K562 (cell line): ENCODE data around the gene GNG14. TPM values are rescaled to one million over a fixed set of nuclear protein-coding genes. Genes with fewer than 3 reads are reported as not detected.
A peak's percentile ranks its signal among the peaks of the same experiment; 100 is the strongest.

Experiments used
- ATAC-seq: fragments of 200-7000 bp; cut with Tn5 transposase; 3 replicates; pipeline ENCODE4 v1.9.1; 2020; ENCODE audit warnings: moderate library complexity
- BruUV-seq: library from RNA; stranded (reverse); fragments of 400-500 nt; replicated peaks from 2 replicates; lab custom pipeline; 2021; lab: Mats Ljungman, UMichigan
- CTCF ChIA-PET: fragments of 300-600 bp; formaldehyde crosslinking; extraction: SDS; loops from one replicate; lab custom pipeline; 2021; ENCODE audit warnings: low intra/inter-chr PET ratio; lab: Yijun Ruan, JAX
- POLR2A ChIA-PET: fragments of 300-600, 350-650 bp; sonication (Branson Sonifier 250); formaldehyde crosslinking; extraction: SDS; loops from one replicate; lab custom pipeline; 2021; ENCODE audit warnings: antibody characterized with exemption, inconsistent platforms; lab: Yijun Ruan, JAX
- DNase-seq, 4 experiments: peaks; one replicate each; pipeline versions ENCODE4 v3.0.0 to v3.0.0-alpha.2; 2011 to 2018; ENCODE audit warnings: low spot score in 3 of 4, mixed read lengths in 3 of 4; ENCODE audit errors: extremely low read depth in 1 of 4
- FAIRE-seq: peaks from 2 replicates; lab custom pipeline; 2011; peaks lifted over from hg19 to GRCh38; lab: Jason Lieb, UNC
- H2AFZ ChIP-seq: 2 replicates; pipeline ENCODE4 v1.6.0; 2011; ENCODE audit warnings: low read depth, low read length, control low read depth, inconsistent platforms
- H3K27ac ChIP-seq: fragments of 200-600 bp; 3 replicates; pipeline ENCODE4 v1.8.0; 2011; ENCODE audit warnings: low read depth, mild to moderate bottlenecking, control low read depth, inconsistent platforms, low read length, moderate library complexity, mixed read lengths; ENCODE audit errors: extremely low read depth
- H3K27me3 ChIP-seq, 2 experiments: fragments of 300-600 bp in 1 of 2; 2 replicates in 1 of 2; 3 replicates in 1 of 2; pipeline versions ENCODE4 v1.6.0 to v1.8.0; 2011; ENCODE audit warnings: inconsistent platforms in 2 of 2, low read length in 2 of 2, mild to moderate bottlenecking in 1 of 2, mixed read lengths in 1 of 2, moderate library complexity in 1 of 2; ENCODE audit not compliant: control insufficient read depth in 2 of 2, insufficient read depth in 2 of 2
- H3K36me3 ChIP-seq: fragments of 300-600 bp; 3 replicates; pipeline ENCODE4 v1.8.0; 2011; ENCODE audit warnings: mild to moderate bottlenecking, low read length, inconsistent platforms; ENCODE audit not compliant: control insufficient read depth, insufficient read depth
- H3K4me1 ChIP-seq, 2 experiments: fragments of 200-600 bp in 1 of 2; replicated peaks in 1 of 2; 2 replicates in 1 of 2; 3 replicates in 1 of 2; pipeline versions ENCODE4 v1.5.1 to v1.8.0; 2011; ENCODE audit warnings: inconsistent platforms in 2 of 2, low read length in 2 of 2, mild to moderate bottlenecking in 1 of 2, mixed read lengths in 1 of 2, moderate library complexity in 1 of 2; ENCODE audit not compliant: control insufficient read depth in 2 of 2, insufficient read depth in 2 of 2
- H3K4me2 ChIP-seq: 2 replicates; pipeline ENCODE4 v1.6.1; 2011; ENCODE audit warnings: low read length, control low read depth, inconsistent platforms, mixed read lengths; ENCODE audit not compliant: insufficient read depth
- H3K4me3 ChIP-seq: fragments of 200-600 bp; sonication (generic), shearing (Covaris generic); 2 replicates; pipeline ENCODE4 v1.5.1; 2016; ENCODE audit warnings: control low read depth, inconsistent platforms
- H3K79me2 ChIP-seq: fragments of 200-600 bp; 3 replicates; pipeline ENCODE4 v1.8.0; 2011; ENCODE audit warnings: low read length, inconsistent platforms; ENCODE audit not compliant: control insufficient read depth, insufficient read depth
- H3K9ac ChIP-seq, 2 experiments: 2 replicates each; pipeline versions ENCODE4 v1.6.0 to v1.6.1; 2011; ENCODE audit warnings: low read depth in 2 of 2, low read length in 2 of 2, control low read depth in 1 of 2, inconsistent platforms in 1 of 2, mild to moderate bottlenecking in 1 of 2, mixed read lengths in 1 of 2; ENCODE audit not compliant: insufficient read depth in 1 of 2
- H3K9me1 ChIP-seq: one replicate; pipeline ENCODE4 v1.6.0; 2011; ENCODE audit warnings: inconsistent platforms, mild to moderate bottlenecking, low read length, moderate library complexity; ENCODE audit not compliant: control insufficient read depth, insufficient read depth
- H3K9me3 ChIP-seq: replicated peaks from 2 replicates; pipeline ENCODE4 v1.5.1; 2011; ENCODE audit warnings: low read depth, low read length, inconsistent platforms; ENCODE audit not compliant: control insufficient read depth, insufficient read depth
- H4K20me1 ChIP-seq: replicated peaks from 2 replicates; pipeline ENCODE4 v1.6.1; 2011; ENCODE audit warnings: low read length, inconsistent platforms, mixed read lengths; ENCODE audit not compliant: control insufficient read depth, insufficient read depth
- ARID4B ChIP-seq: sonication (generic); formaldehyde crosslinking; IDR thresholded peaks from 2 replicates; pipeline ENCODE4 v1.8.0; 2022; ENCODE audit warnings: mild to moderate bottlenecking, missing genetic modification reagents
- CREBBP ChIP-seq: IDR thresholded peaks from one replicate; pipeline ENCODE4 v1.6.1; 2012; ENCODE audit warnings: low read depth, mild to moderate bottlenecking, control low read depth, inconsistent platforms, low read length
- DEAF1 ChIP-seq: fragments of 450-650 bp; formaldehyde crosslinking; IDR thresholded peaks from 2 replicates; pipeline ENCODE4 v1.4.0; 2020; ENCODE audit warnings: mild to moderate bottlenecking, moderate library complexity
- ESRRB ChIP-seq: fragments of 250-450 bp; sonication (Bioruptor Pico); IDR thresholded peaks from 2 replicates; pipeline ENCODE4 v1.5.0; 2020; ENCODE audit warnings: mild to moderate bottlenecking, moderate library complexity, borderline replicate concordance
- FOSL1 ChIP-seq: fragments of 200-800 bp; sonication (Bioruptor generic); conservative IDR thresholded peaks from 2 replicates; pipeline ENCODE4 v1.6.1; 2016; ENCODE audit warnings: missing genetic modification characterization, missing compliant biosample characterization
- GTF2F1 ChIP-seq: IDR thresholded peaks from 2 replicates; pipeline ENCODE4 v1.6.1; 2011; ENCODE audit warnings: low read depth, low read length, improper control_type of control experiment
- HDAC6 ChIP-seq: IDR thresholded peaks from 2 replicates; pipeline ENCODE4 v1.6.1; 2012; ENCODE audit warnings: low read depth, mild to moderate bottlenecking, control low read depth, inconsistent platforms, low read length, moderate library complexity
- IRF9 ChIP-seq: fragments of 450-650 bp; IDR thresholded peaks from 2 replicates; pipeline ENCODE4 v1.6.1; 2016; ENCODE audit warnings: missing biosample characterization, missing genetic modification characterization
- KAT7 ChIP-seq: sonication (generic); formaldehyde crosslinking; IDR thresholded peaks from 2 replicates; pipeline ENCODE4 v1.8.0; 2022; ENCODE audit warnings: missing genetic modification reagents, mild to moderate bottlenecking, borderline replicate concordance
- NUFIP1 ChIP-seq: fragments of 450-650 bp; IDR thresholded peaks from 2 replicates; pipeline ENCODE4 v1.6.1; 2018; ENCODE audit not compliant: partially characterized antibody
- RFX7 ChIP-seq: fragments of 250-450 bp; sonication (Bioruptor Pico); IDR thresholded peaks from 2 replicates; pipeline ENCODE4 v1.5.1; 2021; ENCODE audit warnings: mild to moderate bottlenecking
- TBL1XR1 ChIP-seq, 2 experiments: IDR thresholded peaks; 2 replicates each; pipeline ENCODE4 v1.6.1; 2012; ENCODE audit warnings: improper control_type of control experiment in 2 of 2, low read length in 2 of 2, mild to moderate bottlenecking in 1 of 2
- XRCC4 ChIP-seq: IDR thresholded peaks from one replicate; pipeline ENCODE4 v1.6.1; 2011; ENCODE audit not compliant: insufficient read depth, insufficient read length; ENCODE audit errors: extremely low read depth
- ZNF12 ChIP-seq: sonication (generic); formaldehyde crosslinking; IDR thresholded peaks from 2 replicates; pipeline ENCODE4 v1.4.0; 2020; ENCODE audit warnings: mild to moderate bottlenecking, missing genetic modification reagents
- ZNF133 ChIP-seq: fragments of 250-450 bp; sonication (Bioruptor Pico); IDR thresholded peaks from 2 replicates; pipeline ENCODE4 v1.4.0; 2020; ENCODE audit warnings: mild to moderate bottlenecking
- WGBS: fragments of 100-300 bp; shearing (Covaris generic); methylation state at CpG from one replicate; pipeline ENCODE4 v1.1.6; 2016; ENCODE audit warnings: low coverage, mixed read lengths; ENCODE audit not compliant: insufficient coverage; ENCODE audit errors: missing lambda C conversion rate; 5-methylcytosine and 5-hydroxymethylcytosine counted together
- in situ Hi-C: fragments of 300-500 bp; cut with MboI; formaldehyde crosslinking; loops from 4 replicates; pipeline ENCODE4 v1.15.0; 2018; ENCODE audit warnings: inconsistent platforms, mixed read lengths
- intact Hi-C: fragments of 100-400 bp; cut with micrococcal nuclease; formaldehyde crosslinking; loops from 2 replicates; pipeline ENCODE4 v1.14.2; 2022
- polyA plus RNA-seq, 8 experiments: library from polyadenylated mRNA; depleted of rRNA in 4 of 8; stranded (reverse) in 5 of 8; unstranded in 3 of 8; fragments of >200 nt; fragmentation: Nextera tagmentation in 2 of 8; fragmentation: Illumina TruSeq in 1 of 8; extraction: Ambion mirVana in 2 of 8; extraction: Trizol in 1 of 8; gene quantifications; 2 replicates each; pipeline versions ENCODE4 v1.2.1 to v1.2.3, GENCODE V29; 2011 to 2014; ENCODE audit warnings: inconsistent platforms in 1 of 8, missing spikeins in 1 of 8
- total RNA-seq, 7 experiments: library from RNA; depleted of rRNA in 6 of 7; stranded (reverse); fragments of >200 nt in 6 of 7; fragmentation: Illumina TruSeq in 2 of 7; extraction: Trizol in 2 of 7; gene quantifications; 2 replicates each; pipeline versions ENCODE4 v1.2.1 to v1.2.3, GENCODE V29; 2011 to 2021; ENCODE audit warnings: low replicate concordance in 1 of 7

GNG14 gene
- total and polyA plus RNA-seq, 9 of the 15 experiments (the other 6 are each of a cell fraction or from before 2014, with no cell fraction given) = not detected

GRCh38 chr19:12736995-12737834, 49.4 kb downstream of the GNG14 start, which contains the start of gene GET3:
GET3 (plus strand) TSS chr19:12737497; CDS start chr19:12737506, 9 bp downstream.
- Histone ChIP-seq H4K20me1 (peaks cover 11% of the 10 kb centered on the region), H3K9me1 (no peaks in the 10 kb centered on the region), H3K36me3 (peaks cover 34% of the 10 kb centered on the region), H3K27me3 (no peaks in the 10 kb centered on the region), H3K9ac (peak within 1 kb of the TSS; percentile 90 to 93), H3K4me1 (peaks cover 11 to 25% of the 10 kb centered on the region in 2 experiments), H3K27ac (peak within 1 kb of the TSS; percentile 97), H3K4me3 (peak within 1 kb of the TSS; percentile 63), H2AFZ (peak within 1 kb of the TSS; percentile 94), H3K4me2 (peak within 1 kb of the TSS; percentile 99), H3K9me3 (no peaks in the 10 kb centered on the region), H3K79me2 (peaks cover 49% of the 10 kb centered on the region)
- in situ Hi-C loops = no loop called here
- CTCF ChIA-PET = no interaction called here
- intact Hi-C loops = loop anchor here (1.0 kb wide), 1 partner anchor 21 kb away; no protein-coding TSS in a partner anchor
- under 1% methylated on average over 25 of the region's 29 CpGs for WGBS
- ATAC-seq = peak; percentile 92
- POLR2A ChIA-PET = interaction anchor here (0.6 to 2.2 kb wide), 14 partner anchors 9 to 416 kb away, joined by 3 to 10 read pairs (median 4); partner anchors contain the start of genes JUNB and TNPO2
- peak; percentile 86 to 98 (median 92) for DNase-seq
- FAIRE-seq = peak; percentile 100
- BruUV-seq = no TSS peak
- no peak for TF ChIP-seq ESRRB (CRISPR knock-in tag)
- no peak for TF ChIP-seq ZNF133
- TF ChIP-seq FOSL1 (tag) = 0 out of 2 replicates have a peak, but pooled peaks have one; percentile 23
- TF ChIP-seq ZNF12 (CRISPR knock-in tag) = no peak
- peak; percentile 91 for TF ChIP-seq NUFIP1
- TF ChIP-seq TBL1XR1 (IDR thresholded peaks at IDR 0.05; ENCODE audit: low read length in 2 of 2) = no peak
- peak; percentile 54; the same call in 1 of the 2 replicates for TF ChIP-seq ARID4B (CRISPR knock-in tag)
- TF ChIP-seq DEAF1 = no peak
- TF ChIP-seq HDAC6 = no peak
- TF ChIP-seq RFX7 (CRISPR knock-in tag) = no peak
- TF ChIP-seq XRCC4 = no peak
- TF ChIP-seq IRF9 = no peak
- no peak for TF ChIP-seq CREBBP
- TF ChIP-seq KAT7 (CRISPR knock-in tag) = no peak
- TF ChIP-seq GTF2F1 = no peak
